ENCODE data around the gene TRIM31.

DNA sequence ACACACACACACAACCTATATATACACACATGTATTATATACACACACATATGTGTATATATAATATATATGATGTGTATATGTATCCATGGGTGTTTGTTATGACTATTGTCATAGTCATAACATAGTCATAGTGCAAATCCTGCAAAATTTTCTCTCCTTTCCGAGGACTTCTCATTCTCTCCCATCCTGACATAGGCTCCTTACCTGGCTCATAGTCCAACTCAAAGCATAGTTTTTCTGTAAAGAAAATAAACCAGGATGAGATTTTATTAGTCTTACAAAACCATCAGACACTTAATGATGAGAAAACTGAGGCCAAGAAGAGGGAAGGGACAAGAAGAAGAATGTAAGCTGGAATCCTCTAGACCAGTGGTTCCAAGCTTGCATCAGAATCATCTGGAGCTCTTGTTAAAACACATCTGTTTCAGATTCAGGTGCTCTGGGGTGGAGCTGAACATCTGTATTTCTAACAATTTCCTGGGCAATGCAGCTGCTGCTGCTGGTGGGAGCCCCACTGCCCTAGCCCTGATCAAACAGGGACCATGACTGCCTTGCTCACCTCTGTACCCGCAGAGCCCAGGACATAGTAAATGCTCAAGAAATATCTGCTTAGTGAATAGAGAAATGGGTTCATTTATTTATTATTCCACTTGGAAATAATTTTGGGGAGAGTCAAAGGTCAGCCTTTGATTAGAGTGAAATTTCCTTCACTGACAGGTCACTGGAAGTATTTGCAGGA is 42.8 kb upstream of the TRIM31 start:
- TF ChIP-seq CTCF (IDR thresholded peaks at IDR 0.05) = no peak
- TF ChIP-seq POLR2A (IDR thresholded peaks at IDR 0.05) = no peak

Data from thyroid gland (tissue), 4 donors.